Stimulated activated CD4-positive, alpha-beta T cell treated with anti-CD3 and anti-CD28 coated beads, Interleukin-12 subunit alpha, Interleukin-12 subunit beta, amount 100 ng/mL, for 4 hours (primary cell): Measurements from ENCODE around the gene PTPRE.

Source experiments
- DNase-seq: peaks from one replicate; pipeline ENCODE4 v3.0.0-alpha.2; 2020

Gene PTPRE

GRCh38 chr10:127928021-127928806 lies 21.3 kb downstream of the PTPRE start:
- DNase-seq, result no peak

- DNase-seq, result no peak
Observed at GRCh38 chr10:127932521-127933270, 25.8 kb downstream of the PTPRE start.

GRCh38 chr10:127933271-127933670 lies 26.4 kb downstream of the PTPRE start:
- DNase-seq, result no peak

GRCh38 chr10:127934383-127934782 lies 27.5 kb downstream of the PTPRE start:
- DNase-seq, result no peak

- DNase-seq, result no peak
Observed at GRCh38 chr10:127935071-127935561, 28.2 kb downstream of the PTPRE start.

- DNase-seq, result no peak
Observed at GRCh38 chr10:127937069-127937468, 30.2 kb downstream of the PTPRE start.

GRCh38 chr10:127937915-127938463 lies 31.1 kb downstream of the PTPRE start:
- DNase-seq, result no peak

GRCh38 chr10:127939786-127940330 lies 33.0 kb downstream of the PTPRE start:
- DNase-seq, result no peak

- no peak for DNase-seq
Observed at GRCh38 chr10:127940866-127941640, 34.1 kb downstream of the PTPRE start.

GRCh38 chr10:127942811-127943210 lies 35.9 kb downstream of the PTPRE start:
- no peak for DNase-seq

- no peak for DNase-seq
Observed at GRCh38 chr10:127943336-127943910, 36.5 kb downstream of the PTPRE start.

GRCh38 chr10:127944256-127944655 lies 37.4 kb downstream of the PTPRE start:
- no peak for DNase-seq

- DNase-seq, result no peak
Observed at GRCh38 chr10:127945341-127945758, 38.4 kb downstream of the PTPRE start.

GRCh38 chr10:127945948-127946711 lies 39.2 kb downstream of the PTPRE start:
- no peak for DNase-seq

GRCh38 chr10:127947211-127947610 lies 40.3 kb downstream of the PTPRE start:
- no peak for DNase-seq

- no peak for DNase-seq
Observed at GRCh38 chr10:127948791-127949190, 41.9 kb downstream of the PTPRE start.

- DNase-seq, result no peak
Observed at GRCh38 chr10:127949831-127950230, 42.9 kb downstream of the PTPRE start.

- DNase-seq, result no peak
Observed at GRCh38 chr10:127951861-127952574, 45.1 kb downstream of the PTPRE start.

GRCh38 chr10:127952575-127952869 lies 45.6 kb downstream of the PTPRE start:
- no peak for DNase-seq

- no peak for DNase-seq
Observed at GRCh38 chr10:127952918-127953317, 46.0 kb downstream of the PTPRE start.

GRCh38 chr10:127953876-127954275 lies 47.0 kb downstream of the PTPRE start:
- DNase-seq, result no peak
